GM12873 (cell line): ENCODE measurements around the gene CEP76.

ENCODE experiments used
- TF ChIP-seq, protein P1 (sequence below): IDR thresholded peaks from 2 replicates; pipeline ENCODE4 v1.5.1; 2012; ENCODE audit warnings: low read depth, mild to moderate bottlenecking, moderate library complexity, low read length, control low read depth; ENCODE audit not compliant: insufficient read depth; ENCODE audit errors: missing control alignments

The CEP76 gene

GRCh38 chr18:12652861-12653401, 49.6 kb downstream of the CEP76 start:
- TF ChIP-seq, protein P1, sequence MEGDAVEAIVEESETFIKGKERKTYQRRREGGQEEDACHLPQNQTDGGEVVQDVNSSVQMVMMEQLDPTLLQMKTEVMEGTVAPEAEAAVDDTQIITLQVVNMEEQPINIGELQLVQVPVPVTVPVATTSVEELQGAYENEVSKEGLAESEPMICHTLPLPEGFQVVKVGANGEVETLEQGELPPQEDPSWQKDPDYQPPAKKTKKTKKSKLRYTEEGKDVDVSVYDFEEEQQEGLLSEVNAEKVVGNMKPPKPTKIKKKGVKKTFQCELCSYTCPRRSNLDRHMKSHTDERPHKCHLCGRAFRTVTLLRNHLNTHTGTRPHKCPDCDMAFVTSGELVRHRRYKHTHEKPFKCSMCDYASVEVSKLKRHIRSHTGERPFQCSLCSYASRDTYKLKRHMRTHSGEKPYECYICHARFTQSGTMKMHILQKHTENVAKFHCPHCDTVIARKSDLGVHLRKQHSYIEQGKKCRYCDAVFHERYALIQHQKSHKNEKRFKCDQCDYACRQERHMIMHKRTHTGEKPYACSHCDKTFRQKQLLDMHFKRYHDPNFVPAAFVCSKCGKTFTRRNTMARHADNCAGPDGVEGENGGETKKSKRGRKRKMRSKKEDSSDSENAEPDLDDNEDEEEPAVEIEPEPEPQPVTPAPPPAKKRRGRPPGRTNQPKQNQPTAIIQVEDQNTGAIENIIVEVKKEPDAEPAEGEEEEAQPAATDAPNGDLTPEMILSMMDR = no peak

- TF ChIP-seq, protein P1 = no peak
These were observed 50.9 kb downstream of the CEP76 start for GRCh38 chr18:12651651-12652050.

- TF ChIP-seq, protein P1 = no peak
These were observed 54.8 kb downstream of the CEP76 start for GRCh38 chr18:12647773-12648172.

- TF ChIP-seq, protein P1 = no peak
These were observed 56.7 kb downstream of the CEP76 start for GRCh38 chr18:12645751-12646203.

DNA sequence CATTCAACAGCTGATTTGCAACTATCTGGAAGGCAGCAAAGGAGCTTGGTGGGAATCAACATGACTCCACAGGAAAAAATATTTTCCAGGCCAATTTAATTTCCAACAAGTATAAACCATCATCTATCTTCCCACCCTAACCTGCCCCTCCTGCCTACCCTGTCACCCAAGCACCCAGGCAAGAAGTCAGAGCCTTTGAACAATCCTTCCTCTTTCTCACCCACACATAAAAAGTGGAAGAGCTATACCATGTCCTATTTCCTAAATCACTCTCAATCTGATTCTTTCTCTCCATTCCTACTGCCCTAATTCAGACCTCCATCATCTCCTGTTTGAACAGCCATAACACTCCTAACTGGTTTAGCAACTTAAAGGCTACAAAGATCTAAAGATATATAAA, 57.3 kb downstream of the CEP76 start:
- TF ChIP-seq, protein P1 = no peak

DNA sequence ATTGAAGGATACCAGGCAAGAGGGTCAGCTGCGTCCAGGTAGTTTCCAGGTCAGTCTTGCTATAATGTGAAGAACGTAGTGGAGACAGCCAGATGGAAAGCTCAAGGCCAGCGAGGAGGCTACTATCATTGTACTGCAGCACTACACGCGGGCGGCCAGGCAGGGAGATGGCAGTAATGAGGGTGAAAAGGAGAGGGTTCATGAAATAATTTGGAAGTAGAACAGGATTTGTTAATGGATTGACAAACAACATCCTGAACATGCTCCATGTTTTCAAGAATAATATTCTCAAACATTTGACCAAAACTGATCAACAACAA, 61.7 kb downstream of the CEP76 start:
- TF ChIP-seq, protein P1 = no peak

DNA sequence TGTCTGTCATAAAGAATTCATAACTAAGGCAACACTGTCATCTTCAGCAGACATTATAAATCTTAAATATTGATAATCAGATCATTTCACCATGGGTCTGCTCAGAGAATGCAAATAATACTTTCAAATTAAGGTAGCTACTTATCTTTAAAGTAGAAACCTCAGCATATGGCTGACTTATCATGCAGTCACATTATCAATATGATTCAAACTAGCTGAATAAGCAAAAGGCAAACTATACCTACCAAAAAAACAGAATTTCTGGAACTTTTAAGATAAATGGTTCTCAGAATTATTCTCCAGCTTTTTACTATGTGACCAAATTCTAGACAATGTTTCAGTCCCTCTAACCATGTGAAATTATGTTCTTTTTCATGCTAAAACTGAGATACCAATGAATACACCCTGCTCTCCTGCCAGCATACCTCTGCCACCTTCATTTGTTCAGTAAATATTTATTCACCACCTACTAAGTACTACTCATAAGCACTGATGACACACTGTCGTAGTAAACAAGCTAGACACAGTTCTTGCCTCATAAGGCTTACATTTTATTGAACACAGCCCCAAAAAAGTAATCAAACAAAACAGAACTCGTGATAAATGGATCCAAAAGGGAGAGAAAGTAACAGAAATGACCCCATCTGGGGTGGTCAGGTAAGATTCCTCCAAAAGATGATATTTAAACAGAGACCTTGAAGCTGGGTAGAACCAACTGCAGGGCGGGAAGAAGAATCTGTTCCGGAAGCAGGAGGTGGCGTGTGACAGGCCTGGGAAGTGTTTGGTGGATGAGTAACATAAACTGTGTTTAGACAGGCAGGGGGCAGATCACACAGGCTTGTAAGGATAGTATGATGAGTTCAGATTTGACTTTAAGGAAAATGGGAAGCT, 62.3 kb downstream of the CEP76 start:
- TF ChIP-seq, protein P1 = no peak
